MM.1S (cell line): ENCODE results near the gene MLH3.

ENCODE experiments used
- EZH2 ChIP-seq: fragments of 300-600 bp; sonication (generic); optimal IDR thresholded peaks from 2 replicates; pipeline ENCODE3; 2017; ENCODE audit warnings: low read depth, mild to moderate bottlenecking, antibody characterized with exemption, low read length, mixed read lengths
- EZH2phosphoT487 ChIP-seq: fragments of 300-600 bp; sonication (generic); IDR thresholded peaks from 2 replicates; pipeline ENCODE4 v1.6.1; 2018; ENCODE audit warnings: antibody characterized with exemption, low read length
- TF ChIP-seq, protein P1 (sequence below): fragments of 300-600 bp; sonication (generic); IDR thresholded peaks from 2 replicates; pipeline ENCODE4 v1.5.1; 2016; ENCODE audit warnings: antibody characterized with exemption, low read length, mixed read lengths

DNA sequence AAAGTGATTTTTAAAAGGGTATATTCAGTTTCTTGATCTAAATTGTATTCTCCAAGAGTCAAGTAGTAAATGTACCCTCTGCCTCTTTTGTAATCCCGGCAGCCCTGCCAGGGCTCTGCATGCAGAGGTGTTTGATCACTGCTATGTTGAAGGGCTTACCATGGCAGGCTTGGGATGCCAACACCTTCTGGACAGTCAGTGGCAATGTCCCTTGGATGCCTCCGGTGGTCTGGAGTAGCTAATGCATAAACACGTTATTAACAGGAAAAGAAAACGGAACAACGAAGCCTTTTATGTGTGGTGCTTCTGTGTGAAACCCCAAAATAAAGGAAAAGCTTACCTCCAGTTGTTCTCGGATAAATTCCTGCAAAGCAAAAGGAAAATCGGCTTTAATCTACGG, 28.6 kb downstream of the MLH3 start:
- TF ChIP-seq, protein P1, sequence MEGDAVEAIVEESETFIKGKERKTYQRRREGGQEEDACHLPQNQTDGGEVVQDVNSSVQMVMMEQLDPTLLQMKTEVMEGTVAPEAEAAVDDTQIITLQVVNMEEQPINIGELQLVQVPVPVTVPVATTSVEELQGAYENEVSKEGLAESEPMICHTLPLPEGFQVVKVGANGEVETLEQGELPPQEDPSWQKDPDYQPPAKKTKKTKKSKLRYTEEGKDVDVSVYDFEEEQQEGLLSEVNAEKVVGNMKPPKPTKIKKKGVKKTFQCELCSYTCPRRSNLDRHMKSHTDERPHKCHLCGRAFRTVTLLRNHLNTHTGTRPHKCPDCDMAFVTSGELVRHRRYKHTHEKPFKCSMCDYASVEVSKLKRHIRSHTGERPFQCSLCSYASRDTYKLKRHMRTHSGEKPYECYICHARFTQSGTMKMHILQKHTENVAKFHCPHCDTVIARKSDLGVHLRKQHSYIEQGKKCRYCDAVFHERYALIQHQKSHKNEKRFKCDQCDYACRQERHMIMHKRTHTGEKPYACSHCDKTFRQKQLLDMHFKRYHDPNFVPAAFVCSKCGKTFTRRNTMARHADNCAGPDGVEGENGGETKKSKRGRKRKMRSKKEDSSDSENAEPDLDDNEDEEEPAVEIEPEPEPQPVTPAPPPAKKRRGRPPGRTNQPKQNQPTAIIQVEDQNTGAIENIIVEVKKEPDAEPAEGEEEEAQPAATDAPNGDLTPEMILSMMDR: 0 out of 2 replicates have a peak, but pooled peaks have one; percentile 7
- no peak for TF ChIP-seq EZH2
- no peak for TF ChIP-seq EZH2phosphoT487
